ENCODE results near the gene DDX6. TPM values are rescaled to one million over a fixed set of nuclear protein-coding genes. Genes with fewer than 3 reads are reported as not detected.

Gene DDX6
- polyA plus RNA-seq, 1 of the 3 experiments (the other 2 are of a cell fraction) = 7.9 TPM

DNA sequence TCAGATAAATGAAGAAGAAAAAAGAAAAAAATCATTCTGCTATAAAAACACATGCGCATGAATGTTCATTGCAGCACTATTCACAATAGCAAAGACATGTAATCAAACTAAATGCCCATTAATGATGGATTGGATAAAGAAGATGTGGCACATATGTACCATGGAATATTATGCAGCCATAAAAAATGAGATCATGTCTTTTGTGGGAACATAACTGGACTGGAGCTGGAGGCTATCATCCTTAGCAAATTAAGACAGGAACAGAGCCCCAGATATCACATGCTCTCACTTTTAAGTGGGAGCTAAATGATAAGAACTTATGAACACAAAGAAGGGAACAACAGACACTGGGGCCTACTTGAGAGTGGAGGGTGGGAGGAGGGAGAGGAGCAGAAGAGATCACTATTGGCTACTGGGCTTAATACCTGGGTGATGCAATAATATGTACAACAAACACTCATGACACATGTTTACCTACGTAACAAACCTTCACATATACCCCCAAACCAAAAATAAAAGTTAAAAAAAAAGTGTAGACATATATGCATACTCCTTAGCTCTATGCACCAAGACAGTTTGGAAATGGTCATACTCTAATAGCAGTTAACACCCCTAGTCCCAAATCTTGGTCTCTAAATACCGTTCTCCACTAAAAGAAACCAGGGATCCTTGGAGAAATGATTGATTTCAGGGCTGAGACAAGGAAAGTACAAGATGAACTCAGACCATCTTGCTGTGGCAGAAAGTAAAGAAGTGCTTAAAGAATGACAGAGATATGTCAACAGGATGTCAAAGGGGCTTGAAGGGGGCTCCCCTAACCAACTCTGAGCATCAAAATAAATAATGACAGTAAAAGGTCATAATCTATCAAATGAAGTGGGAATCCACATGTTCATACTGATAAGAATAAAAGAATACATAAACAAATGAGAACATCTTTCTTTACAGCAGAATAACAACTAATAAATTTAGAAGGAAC is 17.1 kb upstream of the DDX6 start:
- Histone ChIP-seq H3K27ac (ENCODE audit: low read depth in 2 of 2, low read length in 1 of 2) (no peak overlapping the region), H2AFZ (ENCODE audit: low read depth) (no peak overlapping the region), H3K36me3 (replicated peaks in 1 of 2; ENCODE audit: control insufficient read depth in 1 of 2, insufficient read depth in 2 of 2, low read length in 1 of 2) (no peaks in the 10 kb centered on the region), H3K27me3 (ENCODE audit: insufficient read depth) (no peaks in the 10 kb centered on the region; the same call in 1 of the 2 replicates), H3F3A (replicated peaks; ENCODE audit: insufficient read depth) (no peaks in the 10 kb centered on the region), H3K4me2 (no peak overlapping the region), H3K4me3 (ENCODE audit: low read depth in 2 of 2, low read length in 1 of 2) (no peak overlapping the region), H3K4me1 (ENCODE audit: control insufficient read depth in 1 of 2, insufficient read depth in 2 of 2, low read depth in 1 of 2, low read length in 1 of 2) (no peaks in the 10 kb centered on the region), H4K20me1 (ENCODE audit: insufficient read depth) (no peaks in the 10 kb centered on the region), H3K9me2 (no peaks in the 10 kb centered on the region), H3K9me3 (no peaks in the 10 kb centered on the region), H3K79me2 (ENCODE audit: insufficient read depth) (no peaks in the 10 kb centered on the region), H3K9ac (no peak overlapping the region)
- ChIA-PET CTCF (no interaction called here), POLR2A (no interaction called here)
- WGBS (ENCODE audit: low lambda C conversion rate) = 63% methylated on average over 3 of the region's 3 CpGs
- TF ChIP-seq GABPA (IDR thresholded peaks at IDR 0.05; ENCODE audit: low read depth) (no peak), TAF1 (IDR thresholded peaks at IDR 0.05; ENCODE audit: borderline replicate concordance, low read depth, low read length) (no peak), YY1 (IDR thresholded peaks at IDR 0.05; ENCODE audit: low read depth) (no peak), RXRA (IDR thresholded peaks at IDR 0.05; ENCODE audit: borderline replicate concordance, low read depth) (no peak), CHD2 (IDR thresholded peaks at IDR 0.05; ENCODE audit: low read length, partially characterized antibody) (no peak), TCF12 (IDR thresholded peaks at IDR 0.05) (no peak), NRF1 (IDR thresholded peaks at IDR 0.05; ENCODE audit: low read depth, low read length) (no peak), RAD21 (IDR thresholded peaks at IDR 0.05; ENCODE audit: low read length) (no peak), MXI1 (IDR thresholded peaks at IDR 0.05; ENCODE audit: low read depth, low read length) (no peak), PBX3 (IDR thresholded peaks at IDR 0.05) (no peak), ELF1 (IDR thresholded peaks at IDR 0.05) (no peak), FOSL2 (IDR thresholded peaks at IDR 0.05; ENCODE audit: borderline replicate concordance, low read depth) (no peak), NFIC (IDR thresholded peaks at IDR 0.05; ENCODE audit: borderline replicate concordance) (no peak), ZBTB33 (IDR thresholded peaks at IDR 0.05; ENCODE audit: borderline replicate concordance, low read depth) (no peak), FOXM1 (IDR thresholded peaks at IDR 0.05; ENCODE audit: low read depth) (no peak), GATA2 (CRISPR knock-in tag; IDR thresholded peaks at IDR 0.05) (no peak), RFX5 (IDR thresholded peaks at IDR 0.05; ENCODE audit: low read length) (no peak), TEAD4 (IDR thresholded peaks at IDR 0.05; ENCODE audit: borderline replicate concordance, insufficient read depth) (no peak)
- TF ChIP-seq, protein P1, sequence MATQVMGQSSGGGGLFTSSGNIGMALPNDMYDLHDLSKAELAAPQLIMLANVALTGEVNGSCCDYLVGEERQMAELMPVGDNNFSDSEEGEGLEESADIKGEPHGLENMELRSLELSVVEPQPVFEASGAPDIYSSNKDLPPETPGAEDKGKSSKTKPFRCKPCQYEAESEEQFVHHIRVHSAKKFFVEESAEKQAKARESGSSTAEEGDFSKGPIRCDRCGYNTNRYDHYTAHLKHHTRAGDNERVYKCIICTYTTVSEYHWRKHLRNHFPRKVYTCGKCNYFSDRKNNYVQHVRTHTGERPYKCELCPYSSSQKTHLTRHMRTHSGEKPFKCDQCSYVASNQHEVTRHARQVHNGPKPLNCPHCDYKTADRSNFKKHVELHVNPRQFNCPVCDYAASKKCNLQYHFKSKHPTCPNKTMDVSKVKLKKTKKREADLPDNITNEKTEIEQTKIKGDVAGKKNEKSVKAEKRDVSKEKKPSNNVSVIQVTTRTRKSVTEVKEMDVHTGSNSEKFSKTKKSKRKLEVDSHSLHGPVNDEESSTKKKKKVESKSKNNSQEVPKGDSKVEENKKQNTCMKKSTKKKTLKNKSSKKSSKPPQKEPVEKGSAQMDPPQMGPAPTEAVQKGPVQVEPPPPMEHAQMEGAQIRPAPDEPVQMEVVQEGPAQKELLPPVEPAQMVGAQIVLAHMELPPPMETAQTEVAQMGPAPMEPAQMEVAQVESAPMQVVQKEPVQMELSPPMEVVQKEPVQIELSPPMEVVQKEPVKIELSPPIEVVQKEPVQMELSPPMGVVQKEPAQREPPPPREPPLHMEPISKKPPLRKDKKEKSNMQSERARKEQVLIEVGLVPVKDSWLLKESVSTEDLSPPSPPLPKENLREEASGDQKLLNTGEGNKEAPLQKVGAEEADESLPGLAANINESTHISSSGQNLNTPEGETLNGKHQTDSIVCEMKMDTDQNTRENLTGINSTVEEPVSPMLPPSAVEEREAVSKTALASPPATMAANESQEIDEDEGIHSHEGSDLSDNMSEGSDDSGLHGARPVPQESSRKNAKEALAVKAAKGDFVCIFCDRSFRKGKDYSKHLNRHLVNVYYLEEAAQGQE (IDR thresholded peaks at IDR 0.05; ENCODE audit: low read depth, low read length) = no peak
- TF ChIP-seq, protein P2, sequence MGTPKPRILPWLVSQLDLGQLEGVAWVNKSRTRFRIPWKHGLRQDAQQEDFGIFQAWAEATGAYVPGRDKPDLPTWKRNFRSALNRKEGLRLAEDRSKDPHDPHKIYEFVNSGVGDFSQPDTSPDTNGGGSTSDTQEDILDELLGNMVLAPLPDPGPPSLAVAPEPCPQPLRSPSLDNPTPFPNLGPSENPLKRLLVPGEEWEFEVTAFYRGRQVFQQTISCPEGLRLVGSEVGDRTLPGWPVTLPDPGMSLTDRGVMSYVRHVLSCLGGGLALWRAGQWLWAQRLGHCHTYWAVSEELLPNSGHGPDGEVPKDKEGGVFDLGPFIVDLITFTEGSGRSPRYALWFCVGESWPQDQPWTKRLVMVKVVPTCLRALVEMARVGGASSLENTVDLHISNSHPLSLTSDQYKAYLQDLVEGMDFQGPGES (IDR thresholded peaks at IDR 0.05; ENCODE audit: low read depth, low read length) = no peak
- DNase-seq = no peak
